Transverse colon (tissue), 3 donors: Measurements from ENCODE around the gene FOXP4.

Source experiments
- EP300 ChIP-seq: sonication (generic); formaldehyde crosslinking; IDR thresholded peaks from one replicate; pipeline ENCODE4 v1.6.1; 2017; ENCODE audit warnings: antibody characterized with exemption, low read depth
- POLR2A ChIP-seq: fragments of 450-650 bp; IDR thresholded peaks from one replicate; pipeline ENCODE4 v1.6.1; 2016; ENCODE audit warnings: antibody characterized with exemption, mild to moderate bottlenecking, moderate library complexity
- TF ChIP-seq, protein P1 (sequence below), 5 experiments: fragments of 200-600 bp in 3 of 5; fragments of 450-650 bp in 2 of 5; sonication (generic) in 3 of 5; IDR thresholded peaks; 1 replicate in 2 of 5; 2 replicates in 3 of 5; pipeline ENCODE4 v1.5.1; 2016 to 2017; ENCODE audit warnings: antibody characterized with exemption in 5 of 5, inconsistent platforms in 3 of 5, mild to moderate bottlenecking in 2 of 5, moderate library complexity in 1 of 5

DNA sequence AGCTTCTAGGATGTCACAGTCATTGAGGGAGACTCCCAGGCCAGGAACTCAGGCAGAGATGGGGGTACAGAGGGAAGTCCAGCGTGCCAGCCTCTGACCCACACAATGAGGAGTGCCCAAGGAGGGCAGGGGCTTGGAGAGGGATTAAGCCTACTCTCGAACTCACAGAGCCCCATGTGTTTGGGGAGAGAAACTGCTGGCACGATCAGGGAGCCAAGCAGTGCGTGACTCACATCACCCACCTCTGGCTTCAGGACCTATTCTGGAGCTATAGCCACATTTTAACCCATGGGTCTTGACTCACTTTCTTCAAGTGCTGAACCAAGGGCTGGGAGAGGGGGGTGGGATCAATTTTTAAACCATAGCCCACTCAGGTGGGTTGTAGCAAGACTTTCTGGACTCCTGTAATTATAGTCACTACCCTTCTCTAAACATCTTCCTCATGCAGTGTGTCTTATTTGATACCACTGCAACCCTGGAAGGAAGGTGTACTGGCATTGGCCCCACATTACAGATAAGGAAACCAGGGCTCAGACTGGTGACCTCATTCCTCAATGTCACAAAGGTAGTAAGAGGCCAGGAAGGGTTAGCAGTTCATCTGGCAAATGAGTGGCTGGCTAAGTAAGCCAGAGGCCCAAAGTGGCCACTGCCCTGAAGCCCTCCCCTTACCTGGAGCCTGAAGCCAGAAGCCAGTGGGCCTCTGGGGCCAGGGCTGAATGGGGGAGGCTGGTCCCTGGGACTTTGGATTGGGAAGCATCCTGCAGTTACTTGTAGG, 12.0 kb downstream of the FOXP4 start:
- TF ChIP-seq, protein P1, sequence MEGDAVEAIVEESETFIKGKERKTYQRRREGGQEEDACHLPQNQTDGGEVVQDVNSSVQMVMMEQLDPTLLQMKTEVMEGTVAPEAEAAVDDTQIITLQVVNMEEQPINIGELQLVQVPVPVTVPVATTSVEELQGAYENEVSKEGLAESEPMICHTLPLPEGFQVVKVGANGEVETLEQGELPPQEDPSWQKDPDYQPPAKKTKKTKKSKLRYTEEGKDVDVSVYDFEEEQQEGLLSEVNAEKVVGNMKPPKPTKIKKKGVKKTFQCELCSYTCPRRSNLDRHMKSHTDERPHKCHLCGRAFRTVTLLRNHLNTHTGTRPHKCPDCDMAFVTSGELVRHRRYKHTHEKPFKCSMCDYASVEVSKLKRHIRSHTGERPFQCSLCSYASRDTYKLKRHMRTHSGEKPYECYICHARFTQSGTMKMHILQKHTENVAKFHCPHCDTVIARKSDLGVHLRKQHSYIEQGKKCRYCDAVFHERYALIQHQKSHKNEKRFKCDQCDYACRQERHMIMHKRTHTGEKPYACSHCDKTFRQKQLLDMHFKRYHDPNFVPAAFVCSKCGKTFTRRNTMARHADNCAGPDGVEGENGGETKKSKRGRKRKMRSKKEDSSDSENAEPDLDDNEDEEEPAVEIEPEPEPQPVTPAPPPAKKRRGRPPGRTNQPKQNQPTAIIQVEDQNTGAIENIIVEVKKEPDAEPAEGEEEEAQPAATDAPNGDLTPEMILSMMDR (IDR thresholded peaks at IDR 0.05): no peak
- TF ChIP-seq EP300 (no peak), POLR2A (no peak)
